Small intestine (tissue), 7 donors: ENCODE measurements around the gene CDC42BPB. TPM values are rescaled to one million over a fixed set of nuclear protein-coding genes. Genes with fewer than 3 reads are reported as not detected.

Experiments used
- DNase-seq, 2 donors: peaks; one replicate each; pipeline versions ENCODE4 v3.0.0 to v3.0.0-alpha.2; 2013
- FAIRE-seq: peaks from 2 replicates; lab custom pipeline; 2012; peaks lifted over from hg19 to GRCh38; lab: Jason Lieb, UNC
- H3K27ac ChIP-seq, 3 donors: one replicate each; pipeline ENCODE4 v1.5.1; 2013; ENCODE audit warnings: low read length in 2 of 3, mild to moderate bottlenecking in 2 of 3, control low read depth in 1 of 3, inconsistent platforms in 1 of 3, low read depth in 1 of 3, moderate library complexity in 1 of 3
- H3K27me3 ChIP-seq, 3 donors: one replicate each; pipeline ENCODE4 v1.6.1; 2013; ENCODE audit warnings: low read length in 3 of 3, inconsistent platforms in 1 of 3; ENCODE audit not compliant: control insufficient read depth in 3 of 3, insufficient read depth in 3 of 3
- H3K36me3 ChIP-seq, 3 donors: one replicate each; pipeline ENCODE4 v1.6.1; 2013; ENCODE audit warnings: low read length in 3 of 3, inconsistent platforms in 1 of 3, low read depth in 1 of 3, mild to moderate bottlenecking in 1 of 3, moderate library complexity in 1 of 3; ENCODE audit not compliant: control insufficient read depth in 3 of 3, insufficient read depth in 2 of 3
- H3K4me1 ChIP-seq, 3 donors: one replicate each; pipeline ENCODE4 v1.6.1; 2013; ENCODE audit warnings: low read length in 2 of 3, inconsistent platforms in 1 of 3, low read depth in 1 of 3, mild to moderate bottlenecking in 1 of 3, moderate library complexity in 1 of 3; ENCODE audit not compliant: control insufficient read depth in 3 of 3, insufficient read depth in 2 of 3
- H3K4me3 ChIP-seq, 3 donors: one replicate each; pipeline ENCODE4 v1.5.1; 2013; ENCODE audit warnings: low read length in 3 of 3, control low read depth in 1 of 3, inconsistent platforms in 1 of 3, low read depth in 1 of 3, mild to moderate bottlenecking in 1 of 3, moderate library complexity in 1 of 3
- H3K9me3 ChIP-seq, 2 donors: one replicate each; pipeline ENCODE4 v1.6.1; 2013; ENCODE audit warnings: low read depth in 1 of 2, low read length in 1 of 2; ENCODE audit not compliant: control insufficient read depth in 2 of 2, insufficient read depth in 1 of 2
- WGBS, 3 donors: extraction: QIAGEN DNeasy Blood & Tissue Kit; methylation state at CpG; one replicate each; pipeline ENCODE4 v1.1.7; 2013; 5-methylcytosine and 5-hydroxymethylcytosine counted together
- polyA plus RNA-seq, 4 donors: library from polyadenylated mRNA; stranded (reverse) in 3 of 4; unstranded in 1 of 4; fragments of 200-250 nt in 3 of 4; fragments of 120-200 nt in 1 of 4; gene quantifications; one replicate each; pipeline versions ENCODE4 v1.2.1 to v1.2.3, GENCODE V29; 2013
- donor health status: healthy with polysubstance abuse.
- donor health status: control.
- donor health status: control.
- donor health status: Bipolar disorder and iron deficiency.
- donor health status: healthy.

Gene CDC42BPB
- polyA plus RNA-seq, 4 donors, result 29.2 to 69.4 (median 39.5) TPM

DNA sequence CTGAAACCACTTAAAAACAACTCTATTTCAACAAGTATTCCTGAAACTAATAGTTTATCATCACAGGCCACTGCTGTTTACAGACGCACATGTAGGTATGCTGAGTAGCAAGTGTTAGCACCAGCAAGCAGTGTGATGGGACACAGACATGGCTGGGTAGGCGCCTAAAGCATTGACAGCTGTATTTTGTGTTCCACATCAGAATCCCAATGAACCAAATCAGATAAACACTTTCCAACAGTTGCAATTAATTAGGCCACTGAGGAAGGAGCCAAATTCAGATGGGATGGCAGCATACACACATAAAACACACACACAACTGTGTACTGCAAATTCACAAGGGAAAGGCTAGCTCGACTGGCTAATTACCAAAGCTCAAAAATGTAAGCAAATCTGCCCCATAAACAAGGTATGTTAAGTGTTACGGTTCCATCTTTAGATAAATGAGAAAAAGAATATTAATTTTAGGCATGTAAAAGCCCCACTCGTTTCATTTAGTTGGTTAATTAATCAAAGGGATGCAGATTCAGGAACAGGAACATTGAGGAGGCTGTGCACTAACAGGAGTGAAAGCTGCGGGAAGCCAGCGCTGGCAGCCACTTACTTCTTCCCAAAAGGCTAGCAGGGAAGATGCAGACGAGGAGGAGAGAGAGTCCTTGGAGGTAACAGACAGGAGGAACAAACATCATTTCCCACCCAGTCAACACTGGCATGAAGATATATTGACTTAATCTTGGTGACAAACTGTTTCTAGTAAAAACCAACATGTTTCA lies 101.5 kb downstream of the CDC42BPB start:
- Histone ChIP-seq H3K4me3 (no peak overlapping the region), H3K9me3 (no peaks in the 10 kb centered on the region), H3K4me1 (no peaks in the 10 kb centered on the region), H3K27ac (no peak overlapping the region), H3K36me3 (peaks cover 15 to 82% (median 22%) of the 10 kb centered on the region in 3 donors), H3K27me3 (no peaks in the 10 kb centered on the region)
- FAIRE-seq (no peak), DNase-seq (no peak)
- WGBS, 3 donors, result 78 to 88% (median 81%) methylated on average over 8 of the region's 8 CpGs

GRCh38 chr14:102954081-102954789 lies 103.1 kb downstream of the CDC42BPB start:
- Histone ChIP-seq H3K4me3 (no peak overlapping the region), H3K4me1 (no peaks in the 10 kb centered on the region), H3K9me3 (no peaks in the 10 kb centered on the region), H3K36me3 (peaks cover 15 to 86% (median 23%) of the 10 kb centered on the region in 3 donors), H3K27me3 (no peaks in the 10 kb centered on the region), H3K27ac (no peak overlapping the region)
- FAIRE-seq (no peak), DNase-seq (no peak)
- WGBS, 3 donors, result 90 to 92% (median 92%) methylated on average over 18 of the region's 18 CpGs

- Histone ChIP-seq H3K36me3 (peaks cover 14 to 86% (median 26%) of the 10 kb centered on the region in 3 donors), H3K27me3 (no peaks in the 10 kb centered on the region), H3K4me3 (no peak overlapping the region), H3K27ac (no peak overlapping the region), H3K9me3 (no peaks in the 10 kb centered on the region), H3K4me1 (no peaks in the 10 kb centered on the region)
- DNase-seq (no peak), FAIRE-seq (no peak)
- WGBS, 3 donors, result 87 to 93% (median 91%) methylated on average over 15 of the region's 15 CpGs
These were observed 104.2 kb downstream of the CDC42BPB start for GRCh38 chr14:102953100-102953499.

DNA sequence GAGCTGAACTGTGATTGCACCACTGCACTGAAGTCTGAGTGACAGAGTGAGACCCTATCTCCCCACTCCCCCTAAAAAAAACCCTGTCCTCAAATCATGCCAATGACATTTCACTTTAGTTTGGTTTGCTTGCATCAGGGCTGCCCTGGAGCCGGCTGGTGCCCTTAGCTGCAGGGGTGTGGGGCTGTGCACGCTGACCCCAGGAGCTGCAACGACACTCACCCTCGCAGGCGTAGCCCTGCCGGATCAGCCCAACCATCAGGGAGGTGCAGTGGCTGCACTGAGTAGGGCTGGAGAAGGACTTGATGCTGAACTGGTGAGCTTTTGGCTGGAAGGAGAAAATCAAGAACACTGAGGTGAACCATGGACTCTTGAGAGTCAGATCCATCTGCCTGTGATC lies 105.1 kb downstream of the CDC42BPB start:
- Histone ChIP-seq H3K36me3 (peaks cover 14 to 85% (median 21%) of the 10 kb centered on the region in 3 donors), H3K27me3 (no peaks in the 10 kb centered on the region), H3K4me3 (no peak overlapping the region), H3K27ac (no peak overlapping the region), H3K4me1 (no peaks in the 10 kb centered on the region), H3K9me3 (no peaks in the 10 kb centered on the region)
- no peak for FAIRE-seq
- no peak for DNase-seq
- WGBS, 3 donors, result 93 to 96% (median 93%) methylated on average over 6 of the region's 6 CpGs

GRCh38 chr14:102951799-102952198 lies 105.5 kb downstream of the CDC42BPB start:
- FAIRE-seq (no peak), DNase-seq (no peak)
- H3K4me1 ChIP-seq, result no peaks in the 10 kb centered on the region
- H3K36me3 ChIP-seq, result peaks cover 14 to 86% (median 23%) of the 10 kb centered on the region in 3 donors
- H3K27me3 ChIP-seq, result no peaks in the 10 kb centered on the region
- whole genome bisulfite sequencing, 3 donors, result 79 to 82% (median 80%) methylated on average over 8 of the region's 8 CpGs
- no peaks in the 10 kb centered on the region for H3K9me3 ChIP-seq
- H3K4me3 ChIP-seq, result no peak overlapping the region
- H3K27ac ChIP-seq, result no peak overlapping the region

DNA sequence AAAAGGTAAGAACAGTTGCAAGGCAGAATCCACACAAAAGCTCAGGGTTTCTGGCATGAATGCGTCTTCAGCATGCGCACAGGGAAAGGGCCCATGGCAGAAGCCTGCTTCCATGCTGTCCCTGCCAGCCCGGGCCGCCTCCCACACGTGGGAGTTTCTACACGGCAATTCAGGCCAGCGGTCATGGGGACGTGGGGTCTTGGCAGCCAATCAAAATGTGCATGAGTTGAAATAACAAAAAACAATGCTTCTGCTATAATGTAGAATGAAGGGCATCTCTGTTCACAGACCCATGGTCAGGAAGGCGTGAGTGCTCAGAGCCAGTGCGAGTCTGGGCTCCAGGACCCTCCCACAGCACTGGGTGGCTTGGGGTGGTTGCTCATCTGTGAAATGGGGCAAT lies 106.3 kb downstream of the CDC42BPB start:
- FAIRE-seq (no peak), DNase-seq (no peak)
- 83 to 87% (median 87%) methylated on average over 10 of the region's 10 CpGs for WGBS, 3 donors
- Histone ChIP-seq H3K4me1 (no peaks in the 10 kb centered on the region), H3K36me3 (peaks cover 14 to 87% (median 26%) of the 10 kb centered on the region in 3 donors), H3K27ac (no peak overlapping the region), H3K27me3 (no peaks in the 10 kb centered on the region), H3K9me3 (no peaks in the 10 kb centered on the region), H3K4me3 (no peak overlapping the region)

GRCh38 chr14:102949801-102950451 lies 107.4 kb downstream of the CDC42BPB start:
- FAIRE-seq, result no peak
- 81 to 90% (median 82%) methylated on average over 23 of the region's 23 CpGs for WGBS, 3 donors
- DNase-seq, result no peak

DNA sequence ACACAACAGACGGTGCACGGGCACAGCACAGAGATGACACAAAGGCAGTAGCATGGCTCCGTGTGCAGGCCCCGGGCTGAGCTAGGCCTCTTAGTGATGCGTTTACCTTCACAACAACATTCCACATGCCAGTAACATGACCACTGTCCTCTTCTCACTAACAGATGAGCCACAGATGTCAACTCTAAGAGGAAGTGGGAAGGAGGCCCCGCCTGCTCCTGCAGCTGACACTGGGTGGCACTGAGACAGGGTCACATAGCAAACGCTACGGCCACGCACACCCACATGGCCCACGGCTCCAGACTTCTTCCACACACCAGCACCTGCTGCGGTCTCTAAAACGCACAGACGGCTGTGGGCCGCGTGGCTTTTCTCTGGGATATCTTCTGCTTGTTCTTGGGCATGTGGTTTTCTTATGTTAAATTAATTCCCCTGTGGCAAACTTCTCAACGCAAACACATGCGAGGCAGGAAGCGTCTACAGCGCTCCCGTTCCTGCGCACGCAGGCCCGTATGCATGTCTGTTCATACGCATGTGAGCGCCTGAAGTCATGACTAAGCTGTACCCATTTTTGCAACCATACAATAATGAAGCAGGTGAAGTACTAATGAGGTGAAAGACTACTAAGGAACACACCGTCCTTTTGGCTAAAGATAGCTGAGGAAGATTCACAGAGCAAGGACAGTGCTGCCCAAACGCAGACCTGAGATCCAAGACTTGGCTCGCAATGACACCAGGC lies 108.1 kb downstream of the CDC42BPB start:
- 71 to 89% (median 75%) methylated on average over 28 of the region's 28 CpGs for WGBS, 3 donors
- FAIRE-seq, result no peak
- H3K27ac ChIP-seq, result peak overlapping the region in 1 of 3 donors; percentile 68
- H3K4me1 ChIP-seq, result no peaks in the 10 kb centered on the region
- H3K36me3 ChIP-seq, result peaks cover 12 to 93% (median 26%) of the 10 kb centered on the region in 3 donors
- no peaks in the 10 kb centered on the region for H3K27me3 ChIP-seq
- no peak for DNase-seq
- H3K4me3 ChIP-seq, result no peak overlapping the region
- no peaks in the 10 kb centered on the region for H3K9me3 ChIP-seq

More at GRCh38 chr14:102949801-102950451, 107.4 kb downstream of the CDC42BPB start:
- H3K4me3 ChIP-seq, result no peak overlapping the region
- no peak overlapping the region for H3K27ac ChIP-seq
- H3K9me3 ChIP-seq, result no peaks in the 10 kb centered on the region
- H3K36me3 ChIP-seq, result peaks cover 12 to 93% (median 26%) of the 10 kb centered on the region in 3 donors
- H3K27me3 ChIP-seq, result no peaks in the 10 kb centered on the region
- H3K4me1 ChIP-seq, result no peaks in the 10 kb centered on the region
